NOMO-1 treated with DMSO at 0.1 percent for 48 hours (cell line): ENCODE data around the gene TAF5L.
"Not testable (repeated sequence)": the region's sequence is repeated elsewhere in the genome, so short reads cannot be mapped to it uniquely, and the experiment has no call there.

Experiments used
- DNase-seq: peaks from one replicate; lab custom pipeline; 2025; ENCODE audit not compliant: unreplicated experiment; lab: John Stamatoyannopoulos, UW

The TAF5L gene

GRCh38 chr1:229608590-229608989 is 17.3 kb downstream of the TAF5L start:
- DNase-seq: no peak

- no peak for DNase-seq
Observed at GRCh38 chr1:229607370-229607769, 18.6 kb downstream of the TAF5L start.

GRCh38 chr1:229603371-229604005 is 22.4 kb downstream of the TAF5L start:
- no peak for DNase-seq

GRCh38 chr1:229600229-229600628 is 25.7 kb downstream of the TAF5L start:
- DNase-seq: no peak

- no peak for DNase-seq
Observed at GRCh38 chr1:229599218-229599954, 26.5 kb downstream of the TAF5L start.

GRCh38 chr1:229597877-229598276 is 28.0 kb downstream of the TAF5L start:
- DNase-seq: no peak

GRCh38 chr1:229596925-229597699 is 28.8 kb downstream of the TAF5L start:
- peak; percentile 7 for DNase-seq

GRCh38 chr1:229595876-229596275 is 30.0 kb downstream of the TAF5L start:
- not testable (repeated sequence) for DNase-seq

GRCh38 chr1:229594227-229595008 is 31.5 kb downstream of the TAF5L start:
- no peak for DNase-seq

- DNase-seq: no peak
Observed at GRCh38 chr1:229593800-229594199, 32.1 kb downstream of the TAF5L start.

- no peak for DNase-seq
Observed at GRCh38 chr1:229590119-229590518, 35.8 kb downstream of the TAF5L start.

- no peak for DNase-seq
Observed at GRCh38 chr1:229585338-229585737, 40.6 kb downstream of the TAF5L start.

GRCh38 chr1:229582715-229583114 is 43.2 kb downstream of the TAF5L start:
- no peak for DNase-seq

GRCh38 chr1:229582011-229582694 is 43.8 kb downstream of the TAF5L start:
- peak; percentile 50 for DNase-seq

GRCh38 chr1:229581485-229581884 is 44.4 kb downstream of the TAF5L start:
- DNase-seq: no peak

- DNase-seq: peak; percentile 74
Observed at GRCh38 chr1:229579059-229579673, 46.8 kb downstream of the TAF5L start.

GRCh38 chr1:229578168-229579058 is 47.5 kb downstream of the TAF5L start:
- no peak for DNase-seq

- no peak for DNase-seq
Observed at GRCh38 chr1:229574679-229575442, 51.1 kb downstream of the TAF5L start.
